Loucy (cell line): ENCODE measurements around the gene SYNGR1.

Experiments
- H2AFZ ChIP-seq: fragments of 200-600 bp; sonication (generic); 2 replicates; pipeline ENCODE4 v1.6.0; 2016; ENCODE audit warnings: antibody characterized with exemption, mild to moderate bottlenecking, low read length, moderate library complexity
- H3F3A ChIP-seq: fragments of 200-600 bp; 2 replicates; pipeline ENCODE4 v1.6.0; 2016; ENCODE audit warnings: antibody characterized with exemption, low read depth, mild to moderate bottlenecking
- H3K27me3 ChIP-seq: fragments of 200-600 bp; sonication (generic); 2 replicates; pipeline ENCODE4 v1.6.1; 2014; ENCODE audit warnings: low read length, mild to moderate bottlenecking; ENCODE audit not compliant: insufficient read depth, poor library complexity, severe bottlenecking
- H3K36me3 ChIP-seq: fragments of 200-600 bp; sonication (generic); 2 replicates; pipeline ENCODE4 v1.6.1; 2016; ENCODE audit warnings: low read length; ENCODE audit not compliant: insufficient read depth
- H3K4me1 ChIP-seq: fragments of 200-600 bp; sonication (generic); 2 replicates; pipeline ENCODE4 v1.5.1; 2014; ENCODE audit warnings: low read length, mild to moderate bottlenecking; ENCODE audit not compliant: insufficient read depth, poor library complexity, severe bottlenecking
- H3K4me2 ChIP-seq: fragments of 200-600 bp; sonication (generic); 2 replicates; pipeline ENCODE4 v1.6.0; 2014; ENCODE audit warnings: antibody characterized with exemption, low read length, low read depth, mild to moderate bottlenecking; ENCODE audit not compliant: poor library complexity, severe bottlenecking
- H3K4me3 ChIP-seq: fragments of 200-600 bp; sonication (generic); 2 replicates; pipeline ENCODE4 v1.5.1; 2014; ENCODE audit warnings: low read length, mild to moderate bottlenecking, mixed read lengths; ENCODE audit not compliant: poor library complexity, severe bottlenecking
- H3K79me2 ChIP-seq: fragments of 200-600 bp; sonication (generic); 2 replicates; pipeline ENCODE4 v1.6.1; 2014; ENCODE audit warnings: low read length; ENCODE audit not compliant: insufficient read depth
- H3K9ac ChIP-seq: fragments of 200-600 bp; sonication (generic); 2 replicates; pipeline ENCODE4 v1.6.0; 2014; ENCODE audit warnings: mild to moderate bottlenecking, low read depth, low read length, moderate library complexity; ENCODE audit not compliant: poor library complexity, severe bottlenecking
- H3K9me2 ChIP-seq: fragments of 200-600 bp; sonication (generic); replicated peaks from 2 replicates; pipeline ENCODE4 v1.6.1; 2016; ENCODE audit warnings: low read depth, low read length, mixed read lengths
- H3K9me3 ChIP-seq: fragments of 200-600 bp; sonication (generic); 2 replicates; pipeline ENCODE4 v1.6.1; 2014; ENCODE audit warnings: mild to moderate bottlenecking, antibody characterized with exemption, low read length, low read depth; ENCODE audit not compliant: insufficient read depth
- H4K20me1 ChIP-seq: fragments of 200-600 bp; sonication (generic); 2 replicates; pipeline ENCODE4 v1.6.0; 2014; ENCODE audit warnings: antibody characterized with exemption, low read length, mild to moderate bottlenecking; ENCODE audit not compliant: insufficient read depth, poor library complexity, severe bottlenecking
- CTCF ChIP-seq: fragments of 200-600 bp; sonication (generic); conservative IDR thresholded peaks from 2 replicates; pipeline ENCODE4 v1.5.1; 2014; ENCODE audit warnings: mild to moderate bottlenecking, antibody characterized with exemption, low read length
- EZH2phosphoT487 ChIP-seq: fragments of 200-600 bp; IDR thresholded peaks from 2 replicates; pipeline ENCODE4 v1.6.1; 2018; ENCODE audit warnings: antibody characterized with exemption, mild to moderate bottlenecking, moderate library complexity, borderline replicate concordance

Gene SYNGR1

DNA sequence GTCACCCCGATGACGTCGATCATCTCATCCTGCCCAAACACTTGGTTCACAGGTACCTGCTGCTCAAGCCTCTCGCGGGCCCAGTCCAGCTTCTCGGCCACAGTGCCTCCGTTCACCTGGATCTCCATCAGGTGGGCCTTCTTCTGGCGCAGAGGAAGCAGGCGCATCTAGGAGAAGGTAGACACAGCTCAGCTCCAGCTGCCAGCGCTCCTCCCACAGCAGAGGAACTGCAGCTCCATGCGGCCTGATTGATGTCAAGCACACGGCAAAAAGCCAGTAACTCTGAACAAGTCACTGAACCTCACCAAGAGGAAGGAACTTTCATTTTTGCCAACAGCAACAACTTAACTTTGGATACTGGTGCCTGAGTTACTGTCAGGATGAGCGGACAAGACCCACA is 34.4 kb upstream of the SYNGR1 start:
- Histone ChIP-seq H3F3A (peaks cover 10% of the 10 kb centered on the region), H3K4me2 (peak overlapping the region; percentile 92), H3K4me1 (peaks cover 46% of the 10 kb centered on the region), H4K20me1 (peaks cover 77% of the 10 kb centered on the region), H3K79me2 (peaks cover 75% of the 10 kb centered on the region), H3K9me2 (no peaks in the 10 kb centered on the region), H3K36me3 (peaks cover 68% of the 10 kb centered on the region), H2AFZ (no peak overlapping the region), H3K9me3 (no peaks in the 10 kb centered on the region), H3K9ac (no peak overlapping the region), H3K4me3 (peak overlapping the region; percentile 99), H3K27me3 (peaks cover 11% of the 10 kb centered on the region)
- TF ChIP-seq EZH2phosphoT487 = no peak
- no peak for TF ChIP-seq CTCF

DNA sequence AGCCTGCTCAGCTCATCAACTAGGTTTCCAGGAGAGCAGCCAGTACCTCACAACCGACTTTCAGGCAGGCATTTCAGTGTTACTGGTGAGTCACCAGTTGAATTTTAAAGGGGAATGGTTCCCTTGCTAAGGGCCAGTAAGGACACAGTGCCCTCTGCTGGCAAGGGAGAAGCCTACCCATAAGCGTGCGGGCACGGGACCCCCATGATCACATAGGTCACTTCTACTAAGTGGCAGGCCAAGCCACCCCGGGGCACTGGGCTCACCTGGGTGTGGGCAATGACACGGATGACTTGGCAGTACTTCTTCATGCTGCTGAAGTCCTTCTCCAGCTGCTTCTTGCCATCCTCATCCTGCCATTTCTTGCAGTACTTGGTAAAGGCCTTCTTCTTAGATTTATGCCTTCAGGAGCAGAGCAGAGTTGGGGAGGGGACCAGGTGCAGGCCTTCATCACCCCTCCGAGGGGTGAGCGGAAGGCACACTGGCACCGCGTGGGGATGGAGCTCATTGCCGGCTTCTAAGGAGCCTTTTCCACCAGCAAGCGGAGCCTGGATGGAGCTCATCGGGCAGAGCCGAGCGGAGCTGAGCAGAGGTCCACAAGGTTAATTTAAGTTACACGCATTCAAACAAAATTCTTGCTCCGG is 33.2 kb upstream of the SYNGR1 start:
- H3K4me2 ChIP-seq = peak overlapping the region; percentile 92
- H3K36me3 ChIP-seq = peaks cover 66% of the 10 kb centered on the region
- peaks cover 75% of the 10 kb centered on the region for H3K79me2 ChIP-seq
- H3K9ac ChIP-seq = peak overlapping the region; percentile 99
- TF ChIP-seq EZH2phosphoT487 (no peak), CTCF (peak; percentile 91)
- H3K4me1 ChIP-seq = peaks cover 46% of the 10 kb centered on the region
- H3F3A ChIP-seq = peaks cover 10% of the 10 kb centered on the region
- peak overlapping the region; percentile 99 for H3K4me3 ChIP-seq
- no peaks in the 10 kb centered on the region for H3K9me2 ChIP-seq
- peaks cover 11% of the 10 kb centered on the region for H3K27me3 ChIP-seq
- no peak overlapping the region for H2AFZ ChIP-seq
- peaks cover 77% of the 10 kb centered on the region for H4K20me1 ChIP-seq
- no peaks in the 10 kb centered on the region for H3K9me3 ChIP-seq

DNA sequence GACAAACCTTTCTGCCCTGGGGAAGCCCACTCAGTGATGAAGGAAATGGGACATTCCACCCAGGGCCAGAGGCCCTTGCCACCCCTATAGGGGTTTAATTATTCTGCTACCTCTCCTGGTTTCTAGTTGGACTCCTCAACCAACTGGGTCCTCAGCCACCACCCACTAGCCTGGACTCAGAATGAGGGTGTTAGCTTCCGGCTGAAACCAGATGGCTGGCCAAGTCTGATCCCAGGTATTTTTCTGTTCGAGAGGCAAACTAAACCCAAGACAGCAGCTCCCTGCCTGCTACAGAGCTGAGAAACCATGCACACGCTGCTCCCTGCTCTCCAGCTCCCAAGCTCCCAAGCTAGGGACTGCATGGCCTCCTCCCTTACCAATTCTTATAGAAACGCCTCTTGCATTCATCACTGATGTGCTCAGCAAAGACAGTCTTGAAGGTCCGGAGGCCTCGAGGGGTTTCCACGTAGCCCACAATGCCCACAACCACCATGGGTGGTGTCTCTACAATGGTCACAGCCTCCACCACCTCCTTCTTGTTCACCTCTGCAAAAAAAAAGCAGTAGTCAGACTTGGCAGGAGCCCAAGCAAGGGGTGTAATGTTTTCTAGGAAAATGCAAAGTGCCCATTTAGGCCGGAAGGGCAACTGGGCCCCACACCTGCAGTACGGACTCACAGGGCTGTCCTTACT is 32.6 kb upstream of the SYNGR1 start:
- Histone ChIP-seq H3F3A (peaks cover 4% of the 10 kb centered on the region), H3K4me3 (peak overlapping the region; percentile 99)

More for the DNA sequence above, 32.6 kb upstream of the SYNGR1 start:
- peak overlapping the region; percentile 92 for H3K4me2 ChIP-seq
- H4K20me1 ChIP-seq = peaks cover 70% of the 10 kb centered on the region
- H3K4me1 ChIP-seq = peaks cover 46% of the 10 kb centered on the region
- no peak overlapping the region for H2AFZ ChIP-seq
- H3K9me2 ChIP-seq = no peaks in the 10 kb centered on the region
- TF ChIP-seq CTCF (no peak), EZH2phosphoT487 (no peak)
- H3K9me3 ChIP-seq = no peaks in the 10 kb centered on the region
- peaks cover 71% of the 10 kb centered on the region for H3K79me2 ChIP-seq
- H3K9ac ChIP-seq = peak overlapping the region; percentile 99
- H3K27me3 ChIP-seq = peaks cover 11% of the 10 kb centered on the region
- peaks cover 60% of the 10 kb centered on the region for H3K36me3 ChIP-seq
